Head of caudate nucleus (tissue), 42 donors: ENCODE measurements around the gene EEF1AKMT4.

Source experiments
- DNase-seq, 42 donors: peaks; one replicate each; pipeline versions ENCODE4 v3.0.0 to v3.0.0-alpha.2; 2020 to 2021; ENCODE audit warnings: mixed read lengths in 7 of 42
- intact Hi-C: fragments of 100-400 bp; cut with DNase I; formaldehyde crosslinking; loops from one replicate; pipeline ENCODE4 v1.15.0; 2022

EEF1AKMT4 gene

GRCh38 chr3:184249412-184250166 lies at the start of gene EEF1AKMT4:
TSS of gene EEF1AKMT4 (plus strand) at chr3:184249672. CDS start at chr3:184249695, 23 bp downstream.
- intact Hi-C loops: loop anchor here (2.0 kb wide), 1 partner anchor 63 kb away; the partner anchor contains the start of gene ABCF3
- peak; percentile 90 to 98 (median 95) for DNase-seq

GRCh38 chr3:184200825-184201224 lies 48.6 kb upstream of the EEF1AKMT4 start:
- intact Hi-C loops: no loop called here
- DNase-seq: no peak

- DNase-seq: no peak
- intact Hi-C loops: no loop called here
Measured at GRCh38 chr3:184203526-184203925, 45.9 kb upstream of the EEF1AKMT4 start.

DNA sequence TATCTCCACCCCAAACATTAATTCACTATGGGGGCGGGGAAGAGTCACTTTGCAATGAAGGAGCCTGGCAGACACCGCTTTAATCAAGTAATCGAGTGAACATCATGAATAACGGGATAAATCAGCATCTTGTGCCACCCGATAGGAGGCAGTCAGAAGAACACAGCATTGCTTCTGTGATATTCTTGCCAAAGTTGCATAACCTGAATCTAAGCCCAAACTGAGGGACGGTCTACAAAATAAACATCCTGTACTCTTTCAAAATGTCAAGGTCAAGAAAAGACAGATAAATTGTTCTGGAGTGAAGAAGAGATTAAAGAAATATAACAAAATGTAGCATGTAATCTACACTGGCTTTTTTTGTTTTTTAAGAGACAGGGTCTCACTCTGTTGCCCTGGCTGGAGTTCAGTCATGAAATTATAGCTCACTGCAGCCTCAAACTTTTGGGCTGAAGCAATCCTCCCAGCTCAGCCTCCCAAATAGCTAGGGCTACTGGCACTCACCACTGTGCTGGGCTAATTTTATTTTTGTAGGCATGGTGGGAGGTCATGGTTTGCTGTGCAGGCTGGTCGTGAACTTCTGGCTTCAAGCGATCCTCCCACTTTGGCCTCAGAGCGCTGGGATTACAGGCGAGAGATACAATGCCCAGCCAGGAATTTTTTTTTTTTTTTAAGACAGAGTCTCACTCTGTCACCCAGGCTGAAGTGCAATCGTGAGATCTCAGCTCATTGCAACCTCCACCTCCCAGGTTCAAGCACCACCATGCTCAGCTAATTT lies 40.1 kb upstream of the EEF1AKMT4 start:
- intact Hi-C loops: no loop called here
- DNase-seq: no peak

DNA sequence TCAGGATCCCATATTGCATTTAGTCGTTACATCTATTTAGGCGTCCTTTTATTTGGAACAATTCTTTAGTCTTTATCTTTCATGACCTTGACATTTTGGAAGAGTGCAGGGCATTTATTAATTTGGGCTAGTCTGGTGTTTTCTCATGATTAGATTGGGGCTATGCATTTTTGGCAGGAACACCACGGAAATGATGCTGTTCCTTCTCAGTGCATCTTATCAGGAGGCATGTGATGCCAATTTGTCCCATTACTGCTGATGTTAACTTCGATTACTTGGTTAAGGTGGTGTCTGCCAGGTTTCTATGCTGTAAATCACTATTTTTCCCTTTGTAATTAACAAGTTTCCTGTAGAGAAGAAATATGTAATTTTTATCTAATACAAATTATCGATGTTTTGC lies 38.2 kb upstream of the EEF1AKMT4 start:
- intact Hi-C loops: no loop called here
- DNase-seq: no peak

- intact Hi-C loops: no loop called here
- DNase-seq: no peak
Measured at GRCh38 chr3:184211718-184212117, 37.8 kb upstream of the EEF1AKMT4 start.

GRCh38 chr3:184218814-184219213 lies 30.7 kb upstream of the EEF1AKMT4 start:
- intact Hi-C loops: no loop called here
- no peak for DNase-seq

- no peak for DNase-seq
- intact Hi-C loops: no loop called here
Measured at GRCh38 chr3:184222521-184222920, 27.0 kb upstream of the EEF1AKMT4 start.

DNA sequence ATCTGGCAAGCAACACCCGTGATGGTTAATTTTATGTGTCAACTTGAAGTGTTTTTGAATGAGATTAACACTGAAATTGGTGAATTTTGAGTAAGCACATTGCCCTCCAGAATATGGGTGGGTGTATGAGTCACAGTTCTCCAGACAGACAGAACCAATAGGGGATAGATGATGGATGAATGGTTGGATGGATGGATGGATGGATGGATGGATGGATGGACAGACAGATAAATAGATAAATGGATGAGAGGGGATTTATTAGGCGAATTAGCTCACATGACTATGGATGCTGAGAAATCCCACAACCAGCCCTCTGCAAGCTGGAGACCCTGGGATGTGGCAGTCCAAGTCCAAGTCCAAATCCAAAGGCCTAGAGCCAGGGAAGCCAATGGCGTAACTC lies 25.5 kb upstream of the EEF1AKMT4 start:
- no peak for DNase-seq
- intact Hi-C loops: no loop called here

- intact Hi-C loops: no loop called here
Measured at GRCh38 chr3:184227481-184227935, 22.0 kb upstream of the EEF1AKMT4 start.

DNA sequence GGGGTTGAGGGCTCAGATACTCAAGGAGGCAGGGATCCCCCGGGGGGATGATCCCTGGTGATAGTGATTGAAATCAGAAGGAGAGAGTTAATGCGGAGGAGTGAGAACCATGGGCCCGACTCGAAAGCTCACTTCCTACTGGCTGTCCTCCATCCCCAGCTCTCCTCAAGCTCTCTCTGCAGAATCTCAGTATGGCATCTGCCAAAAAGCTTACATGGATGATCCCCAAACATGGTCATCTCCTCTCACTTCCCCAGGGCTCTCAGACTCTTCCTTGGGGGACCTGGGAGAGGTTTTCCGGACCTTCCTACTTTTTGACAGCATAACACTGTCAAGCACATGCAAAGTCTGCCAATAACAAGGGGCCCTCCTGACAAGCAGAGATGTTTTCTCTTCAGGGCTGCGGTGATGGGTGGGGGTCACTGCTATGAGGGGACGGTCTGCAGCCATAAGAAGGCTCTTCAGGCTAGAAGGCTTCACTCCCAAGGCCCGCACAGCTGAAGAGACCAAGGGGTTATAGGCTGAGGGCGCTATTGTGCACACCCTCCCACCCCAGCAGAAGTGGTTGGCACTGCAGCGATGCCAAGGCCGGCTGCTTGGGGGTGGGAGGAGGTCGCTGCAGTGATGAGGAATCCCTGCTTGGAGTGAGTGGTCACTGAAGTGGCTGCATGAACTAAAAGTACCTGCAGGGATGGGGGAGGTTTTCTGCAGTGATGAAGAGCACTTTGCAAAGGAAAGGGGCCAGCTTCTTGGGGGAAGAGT lies 20.9 kb upstream of the EEF1AKMT4 start:
- DNase-seq: no peak
- intact Hi-C loops: no loop called here

More at GRCh38 chr3:184227481-184227935, 22.0 kb upstream of the EEF1AKMT4 start:
- DNase-seq: peak in 20 of 42 donors; percentile 13 to 63 (median 35)

- peak in 40 of 42 donors; percentile 21 to 80 (median 57) for DNase-seq
- intact Hi-C loops: no loop called here
Measured at GRCh38 chr3:184229394-184230080, 19.9 kb upstream of the EEF1AKMT4 start, which contains the start of gene VWA5B2. TSS of gene VWA5B2 (plus strand) at chr3:184229585. CDS start at chr3:184230529, 944 bp downstream.

DNA sequence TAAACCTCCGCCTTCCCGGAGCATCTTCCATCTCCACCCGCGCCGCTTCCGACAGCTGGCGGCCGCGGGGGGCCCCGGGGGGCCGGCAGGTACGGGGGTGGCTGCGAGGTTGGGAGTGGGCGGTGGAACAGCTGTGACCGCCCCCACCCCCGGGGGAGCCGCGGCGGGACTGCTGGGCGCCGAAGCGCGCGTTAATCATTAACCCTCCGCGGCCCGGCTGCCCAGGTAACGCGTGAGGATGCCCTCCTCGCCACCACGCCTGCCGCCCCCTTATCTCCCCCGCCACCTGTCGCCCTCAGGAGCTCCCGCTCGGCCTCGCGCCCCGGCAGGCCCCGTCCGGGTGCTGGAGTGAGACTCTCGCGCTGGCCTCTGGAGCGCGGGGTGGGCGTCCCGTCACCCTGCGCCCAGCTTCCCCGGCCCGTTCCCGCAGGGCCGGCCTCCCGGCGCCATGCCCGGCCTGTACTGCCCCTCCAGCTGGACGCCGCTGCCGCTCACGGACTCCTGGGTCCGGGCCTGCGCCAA lies 19.3 kb upstream of the EEF1AKMT4 start:
- peak in 5 of 42 donors; percentile 8 to 48 (median 35) for DNase-seq
- intact Hi-C loops: no loop called here

DNA sequence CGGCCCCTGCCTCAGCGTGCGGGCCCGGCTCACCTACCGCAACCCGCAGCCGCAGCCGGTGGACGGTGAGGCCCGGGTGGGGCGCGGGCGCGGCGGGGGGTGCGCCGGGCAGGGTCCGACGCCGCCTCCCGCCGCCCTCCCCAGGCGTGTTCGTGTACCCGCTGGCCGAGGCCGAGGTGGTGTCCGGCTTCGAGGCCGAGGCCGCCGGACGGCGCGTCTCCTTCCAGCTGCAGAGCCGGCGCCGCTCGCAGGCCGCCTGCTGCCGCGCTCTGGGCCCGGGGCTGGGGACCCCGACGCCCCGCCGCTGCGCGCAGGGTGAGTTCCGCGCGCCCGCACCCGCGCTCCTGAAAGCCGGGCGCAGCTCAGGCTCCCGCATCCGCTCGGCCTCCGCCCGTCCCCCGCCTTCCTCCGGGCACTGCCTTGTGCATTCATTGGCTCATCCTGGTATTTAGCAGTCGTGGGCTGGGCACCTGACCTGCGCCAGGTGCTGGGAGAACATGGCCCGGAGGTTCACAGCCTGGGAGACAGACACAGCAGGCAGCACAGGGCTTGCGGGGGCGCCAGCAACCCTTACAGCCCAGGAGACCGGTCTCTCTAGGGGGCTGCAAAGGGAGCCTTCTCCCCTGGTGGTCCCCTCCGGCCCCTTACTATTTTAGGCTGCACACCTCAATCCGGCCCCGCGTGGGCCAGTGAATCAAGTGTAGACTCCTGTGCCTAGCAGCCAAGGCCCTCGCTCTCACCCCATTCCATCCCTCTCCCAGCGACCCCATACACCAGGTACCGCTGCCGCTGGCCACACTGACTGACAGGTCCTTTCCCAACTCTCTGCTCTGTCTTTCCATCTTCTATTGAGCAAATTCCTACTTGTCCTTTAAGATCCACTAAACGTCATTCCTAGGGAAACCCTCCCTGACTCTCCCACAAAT lies 18.6 kb upstream of the EEF1AKMT4 start:
- intact Hi-C loops: no loop called here
- peak in 32 of 42 donors; percentile 8 to 80 (median 48) for DNase-seq

DNA sequence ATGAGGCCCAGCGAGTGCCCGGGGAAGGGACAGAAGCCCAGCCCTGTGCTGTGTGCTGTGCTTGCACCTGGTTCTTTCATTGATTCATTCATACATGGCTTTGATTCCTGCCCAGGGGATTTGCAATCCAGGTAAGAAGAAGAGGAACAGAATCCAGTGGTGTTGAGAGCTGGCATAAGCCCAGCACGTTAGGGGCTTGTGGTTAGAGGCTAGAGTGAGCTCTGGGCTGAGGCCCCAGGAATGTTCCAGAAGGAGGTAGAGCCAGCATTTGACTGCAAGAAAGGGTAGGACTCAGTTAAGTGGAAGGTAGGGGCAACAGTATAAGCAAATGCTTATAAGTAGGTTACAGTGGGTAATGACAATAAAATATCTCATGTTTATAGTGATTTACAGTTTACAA lies 17.8 kb upstream of the EEF1AKMT4 start:
- intact Hi-C loops: no loop called here
- no peak for DNase-seq

GRCh38 chr3:184233127-184233843 lies 16.2 kb upstream of the EEF1AKMT4 start:
- intact Hi-C loops: no loop called here
- no peak for DNase-seq

DNA sequence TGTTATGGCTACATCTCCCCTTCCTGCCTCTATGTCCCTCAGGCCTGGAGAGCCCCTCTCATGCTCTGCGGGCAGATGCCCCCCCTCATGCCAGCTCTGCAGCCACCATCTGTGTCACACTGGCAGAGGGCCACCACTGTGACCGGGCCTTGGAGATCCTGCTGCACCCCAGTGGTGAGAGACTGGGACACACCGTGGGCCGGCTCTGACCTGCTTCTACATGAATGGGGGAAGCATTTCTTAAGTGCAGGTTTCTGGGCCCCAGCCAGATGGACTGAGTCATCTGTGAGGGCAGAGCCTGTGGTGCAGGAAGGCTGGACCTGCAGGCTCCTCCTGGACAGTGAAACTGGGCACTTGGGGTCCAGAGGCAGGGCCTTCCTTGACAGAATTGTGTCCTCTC lies 15.2 kb upstream of the EEF1AKMT4 start:
- intact Hi-C loops: no loop called here

More for the DNA sequence above, 15.2 kb upstream of the EEF1AKMT4 start:
- peak in 38 of 42 donors; percentile 23 to 80 (median 60) for DNase-seq
